PFSK-1 (cell line): ENCODE results near the gene MINK1.

Source experiments
- FOXP2 ChIP-seq: optimal IDR thresholded peaks from 2 replicates; pipeline ENCODE3; 2011; ENCODE audit warnings: borderline replicate concordance, control low read depth, inconsistent platforms; ENCODE audit not compliant: insufficient read depth; ENCODE audit errors: extremely low read length, extremely low read depth
- POLR2AphosphoS5 ChIP-seq: IDR thresholded peaks from 2 replicates; pipeline ENCODE4 v1.6.1; 2012; ENCODE audit warnings: low read depth, mild to moderate bottlenecking, control low read depth, low read length, moderate library complexity
- REST ChIP-seq, 2 experiments: IDR thresholded peaks; 2 replicates each; pipeline versions ENCODE4 v1.6.1 to v1.8.0; 2011 to 2012; ENCODE audit warnings: low read depth in 2 of 2, low read length in 2 of 2, control low read depth in 1 of 2, inconsistent platforms in 1 of 2, mild to moderate bottlenecking in 1 of 2, moderate library complexity in 1 of 2; ENCODE audit not compliant: insufficient read depth in 1 of 2
- SIN3A ChIP-seq: IDR thresholded peaks from 2 replicates; pipeline ENCODE4 v1.6.1; 2012; ENCODE audit warnings: mild to moderate bottlenecking, low read length, moderate library complexity, borderline replicate concordance; ENCODE audit not compliant: insufficient read depth
- TAF1 ChIP-seq: IDR thresholded peaks from 2 replicates; pipeline ENCODE4 v1.6.1; 2012; ENCODE audit warnings: low read length, control low read depth, borderline replicate concordance; ENCODE audit not compliant: insufficient read depth

Gene MINK1

GRCh38 chr17:4920351-4921048, 87.4 kb downstream of the MINK1 start:
- TF ChIP-seq SIN3A (no peak), FOXP2 (no peak), TAF1 (no peak), POLR2AphosphoS5 (no peak), REST (IDR thresholded peaks at IDR 0.05; ENCODE audit: insufficient read depth in 1 of 2, low read depth in 2 of 2, low read length in 2 of 2) (no peak)

- no peak for TF ChIP-seq SIN3A
- no peak for TF ChIP-seq TAF1
- TF ChIP-seq FOXP2: no peak
- TF ChIP-seq POLR2AphosphoS5: no peak
- no peak for TF ChIP-seq REST (IDR thresholded peaks at IDR 0.05; ENCODE audit: insufficient read depth in 1 of 2, low read depth in 2 of 2, low read length in 2 of 2)
These were observed 88.2 kb downstream of the MINK1 start for GRCh38 chr17:4921320-4921719.

GRCh38 chr17:4928881-4929280, 95.7 kb downstream of the MINK1 start:
- TF ChIP-seq TAF1 (no peak), FOXP2 (no peak), REST (IDR thresholded peaks at IDR 0.05; ENCODE audit: insufficient read depth in 1 of 2, low read depth in 2 of 2, low read length in 2 of 2) (no peak), POLR2AphosphoS5 (no peak), SIN3A (no peak)

- TF ChIP-seq FOXP2 (no peak), POLR2AphosphoS5 (no peak), SIN3A (no peak), REST (IDR thresholded peaks at IDR 0.05; ENCODE audit: insufficient read depth in 1 of 2, low read depth in 2 of 2, low read length in 2 of 2) (no peak), TAF1 (no peak)
These were observed 98.8 kb downstream of the MINK1 start, which contains the start of gene GP1BA for GRCh38 chr17:4931963-4932362. GP1BA (plus strand) TSS chr17:4932277; CDS start chr17:4932605, 328 bp downstream.
